KOPT-K1 (cell line): ENCODE measurements around the gene PSMA6.
"Not testable (repeated sequence)": the region's sequence is repeated elsewhere in the genome, so short reads cannot be mapped to it uniquely, and the experiment has no call there.

ENCODE experiments used
- H3K27ac ChIP-seq: fragments of 200-600 bp; sonication (generic); 2 replicates; pipeline ENCODE4 v1.5.1; 2016; ENCODE audit warnings: antibody characterized with exemption, mild to moderate bottlenecking, low read depth, low read length; ENCODE audit not compliant: poor library complexity, severe bottlenecking
- H3K36me3 ChIP-seq: fragments of 200-600 bp; sonication (generic); 2 replicates; pipeline ENCODE4 v1.5.1; 2017; ENCODE audit warnings: antibody characterized with exemption, mild to moderate bottlenecking, low read length, moderate library complexity; ENCODE audit not compliant: insufficient read depth
- H3K9me3 ChIP-seq: fragments of 200-600 bp; sonication (generic); 2 replicates; pipeline ENCODE4 v1.5.1; 2017; ENCODE audit warnings: antibody characterized with exemption, low read length, mild to moderate bottlenecking; ENCODE audit not compliant: insufficient read depth, poor library complexity, severe bottlenecking

PSMA6 gene

DNA sequence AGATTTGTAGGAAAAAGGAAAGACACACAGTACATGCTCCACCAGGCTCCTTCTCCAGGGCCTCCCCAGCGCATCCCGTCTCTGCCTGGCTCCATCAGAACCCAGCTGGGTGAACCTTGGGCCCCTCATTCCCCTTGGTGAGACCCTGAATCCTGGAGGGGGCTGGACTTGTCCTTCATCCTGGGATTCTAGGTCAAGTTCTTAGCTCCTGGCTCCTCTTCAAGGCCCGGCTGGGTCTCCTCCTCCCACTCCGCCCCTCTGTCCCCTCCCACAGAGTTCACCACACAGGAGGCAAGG, 49.2 kb downstream of the PSMA6 start:
- Histone ChIP-seq H3K27ac (peak overlapping the region; percentile 49), H3K36me3 (no peaks in the 10 kb centered on the region), H3K9me3 (no peaks in the 10 kb centered on the region)

DNA sequence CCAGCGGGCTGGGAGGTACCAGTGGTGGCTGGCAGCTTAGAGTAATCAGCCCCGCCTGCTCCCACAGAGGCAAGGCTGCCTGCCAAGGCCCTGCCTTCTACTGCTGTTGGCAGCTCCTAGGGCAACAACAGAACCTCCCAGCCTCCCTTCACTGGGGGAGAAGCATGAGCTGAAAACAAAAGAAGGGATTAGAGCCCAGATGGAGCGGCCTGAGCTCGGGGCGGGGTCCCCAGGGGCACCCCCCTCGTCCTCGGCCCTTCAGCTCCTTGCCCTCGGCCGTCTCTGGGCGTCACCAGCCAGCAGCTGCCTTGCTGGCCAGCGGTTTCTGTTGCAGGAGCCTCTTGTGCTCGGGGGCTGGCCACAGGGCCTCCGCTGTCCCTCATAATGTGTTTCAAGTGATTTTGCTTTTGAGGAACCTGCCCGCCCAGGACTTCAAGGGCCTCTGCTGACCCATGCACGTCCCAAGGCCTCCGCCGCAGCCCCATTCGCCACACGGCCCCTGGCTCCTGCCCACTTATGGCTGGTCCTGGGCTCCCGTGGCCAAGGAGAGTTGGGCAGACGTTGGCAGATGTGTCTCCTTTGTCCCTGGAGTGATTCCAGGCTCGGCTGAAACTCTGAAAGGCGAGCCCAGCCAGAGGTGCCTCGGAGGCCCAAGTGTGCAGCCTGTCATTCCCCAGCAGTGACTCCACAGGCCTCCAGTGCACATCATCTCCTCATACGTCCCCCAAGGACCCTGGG, 49.7 kb downstream of the PSMA6 start:
- Histone ChIP-seq H3K36me3 (no peaks in the 10 kb centered on the region), H3K27ac (peak overlapping the region; percentile 49), H3K9me3 (no peaks in the 10 kb centered on the region)

DNA sequence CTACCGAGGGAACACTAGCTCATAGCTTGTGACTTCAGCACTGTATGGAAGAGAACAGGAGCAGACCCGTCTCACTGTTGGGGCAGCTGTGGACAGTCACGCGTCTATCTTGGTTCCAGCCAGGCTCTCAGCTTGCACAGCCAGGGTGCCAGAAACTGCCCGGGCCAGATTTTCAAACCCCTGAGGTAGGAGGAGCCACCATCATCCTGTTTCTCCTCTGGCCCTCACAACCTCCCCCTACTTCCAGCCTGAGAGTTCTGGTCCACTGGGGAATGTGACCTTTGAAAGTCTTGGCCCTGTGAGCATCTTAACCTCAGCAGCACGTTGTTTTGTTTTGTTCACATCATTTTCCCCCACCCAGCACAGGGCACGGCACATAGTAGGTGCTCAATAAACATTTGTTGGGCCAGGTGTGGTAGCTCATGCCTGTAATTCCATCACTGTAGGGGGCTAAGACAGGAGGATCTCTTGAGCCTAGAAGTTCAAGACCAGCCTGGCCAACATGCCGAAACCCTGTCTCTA, 50.4 kb downstream of the PSMA6 start:
- H3K9me3 ChIP-seq, result no peaks in the 10 kb centered on the region
- peak overlapping the region; percentile 49 for H3K27ac ChIP-seq
- H3K36me3 ChIP-seq, result no peaks in the 10 kb centered on the region

DNA sequence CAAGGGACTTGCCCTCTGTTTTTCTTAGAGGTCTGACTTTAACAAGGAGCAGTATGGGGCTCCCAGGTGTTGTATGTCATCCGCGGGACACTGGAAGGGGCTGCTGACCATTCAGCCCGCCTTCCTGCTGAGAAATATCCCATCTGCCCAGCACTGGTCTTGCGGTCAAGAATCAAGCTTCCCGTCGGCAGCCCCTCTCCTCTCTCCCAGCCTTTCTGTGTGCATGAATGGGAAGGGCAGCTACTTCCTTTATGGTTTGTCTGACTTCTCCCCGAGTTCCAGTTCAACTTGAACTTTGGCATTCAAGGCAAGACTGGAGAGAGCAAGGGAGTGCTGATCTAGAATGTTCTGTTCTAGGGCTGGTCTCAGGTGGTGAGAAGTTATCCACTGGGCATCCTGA, 51.5 kb downstream of the PSMA6 start:
- no peak overlapping the region for H3K27ac ChIP-seq
- H3K9me3 ChIP-seq, result no peaks in the 10 kb centered on the region
- H3K36me3 ChIP-seq, result no peaks in the 10 kb centered on the region

DNA sequence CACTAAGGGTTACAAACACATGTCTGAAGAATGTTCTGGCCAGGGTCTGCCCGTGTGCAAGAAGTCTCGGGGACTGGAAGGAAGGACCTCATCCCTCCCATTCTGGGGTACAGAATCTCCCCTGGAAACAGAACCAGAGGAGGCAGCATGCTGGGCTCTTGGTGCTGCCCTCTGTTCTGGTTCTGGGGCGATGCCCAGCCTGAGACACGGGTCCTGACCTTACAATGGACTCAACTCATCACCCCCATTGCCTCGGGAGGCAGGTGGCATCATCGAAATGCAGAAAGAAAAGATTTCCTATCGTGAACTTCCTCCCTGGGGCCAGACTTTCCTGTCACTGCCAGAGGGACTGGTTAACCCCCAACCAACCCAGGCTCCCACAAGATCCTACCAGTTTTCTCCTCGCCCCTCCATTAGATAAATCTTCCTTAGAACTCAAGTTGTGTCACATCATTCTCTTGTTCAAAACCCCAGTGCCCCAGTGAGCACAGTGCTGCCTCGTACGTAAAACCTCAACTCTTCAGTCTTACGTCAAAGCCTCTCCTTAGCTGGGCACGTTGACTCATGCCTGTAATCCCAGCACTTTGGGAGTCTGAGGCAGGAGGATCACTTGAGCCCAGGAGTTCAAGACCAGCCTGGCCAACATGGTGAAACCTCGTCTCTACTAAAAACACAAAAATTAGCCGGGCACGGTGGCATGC, 52.1 kb downstream of the PSMA6 start:
- H3K27ac ChIP-seq, result peak overlapping the region; percentile 16
- H3K36me3 ChIP-seq, result no peaks in the 10 kb centered on the region
- H3K9me3 ChIP-seq, result no peaks in the 10 kb centered on the region

DNA sequence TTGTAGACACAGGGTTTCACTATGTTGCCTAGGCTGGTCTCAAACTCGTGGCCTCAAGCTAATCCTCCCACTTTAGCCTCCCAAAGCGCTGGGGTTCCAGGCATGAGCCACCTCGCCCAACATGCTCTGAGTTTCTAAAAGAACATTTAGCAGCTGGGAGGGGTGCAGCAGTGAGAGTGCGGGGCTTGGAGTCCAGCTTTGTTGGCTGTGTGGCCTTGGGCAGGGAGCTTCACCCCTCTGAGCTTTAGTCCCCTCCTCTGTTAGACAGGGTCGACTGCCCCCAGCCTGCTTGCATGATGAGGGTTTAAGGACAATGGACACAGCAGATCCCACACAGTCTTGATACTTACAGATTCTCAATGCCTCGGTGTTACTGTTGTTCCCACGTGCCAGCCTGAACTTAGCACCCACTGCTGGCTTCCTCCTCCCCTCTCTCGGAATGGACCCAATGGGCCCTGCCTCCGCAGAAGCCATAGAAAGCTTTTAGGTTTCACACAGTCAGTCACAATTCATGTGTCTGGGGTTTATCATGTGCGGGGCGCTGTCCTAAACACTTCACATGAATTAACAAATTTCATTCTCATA, 54.6 kb downstream of the PSMA6 start:
- H3K9me3 ChIP-seq, result no peaks in the 10 kb centered on the region
- H3K36me3 ChIP-seq, result no peaks in the 10 kb centered on the region
- H3K27ac ChIP-seq, result no peak overlapping the region

DNA sequence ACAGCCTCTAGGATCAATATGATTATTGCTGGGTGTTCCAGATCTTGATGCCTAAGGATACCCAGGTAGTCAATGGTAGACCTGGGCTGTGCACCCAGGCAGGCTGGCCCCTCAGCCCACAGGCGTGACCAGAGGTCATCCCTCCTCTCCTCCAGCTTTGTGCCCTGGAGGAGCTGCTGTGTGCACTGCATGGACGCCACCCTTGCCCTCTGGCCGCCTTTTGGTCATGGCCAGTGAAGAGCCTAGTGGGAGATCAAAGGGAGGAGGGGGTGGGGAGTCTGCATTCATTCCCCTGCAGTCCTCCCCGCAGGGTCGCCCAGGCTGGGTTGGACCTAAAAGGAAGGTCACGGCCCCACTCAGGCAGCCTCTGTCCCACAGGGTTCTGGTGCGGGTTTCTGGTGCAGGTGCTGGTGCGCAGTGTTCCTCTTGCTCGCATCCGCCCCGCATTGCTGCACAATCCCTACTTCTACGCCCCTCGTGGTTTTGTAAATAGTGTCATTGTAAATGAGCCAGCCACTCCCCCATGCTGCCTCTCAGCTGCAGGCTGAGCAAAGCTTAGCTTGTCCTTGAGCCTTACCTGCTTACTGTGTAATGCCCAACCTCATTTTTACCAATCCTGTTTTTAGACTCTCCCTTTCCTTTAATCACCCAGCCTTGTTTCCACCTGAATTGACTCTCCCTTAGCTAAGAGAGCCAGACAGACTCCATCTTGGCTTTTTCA, 55.3 kb downstream of the PSMA6 start:
- H3K9me3 ChIP-seq, result no peaks in the 10 kb centered on the region
- no peak overlapping the region for H3K27ac ChIP-seq

DNA sequence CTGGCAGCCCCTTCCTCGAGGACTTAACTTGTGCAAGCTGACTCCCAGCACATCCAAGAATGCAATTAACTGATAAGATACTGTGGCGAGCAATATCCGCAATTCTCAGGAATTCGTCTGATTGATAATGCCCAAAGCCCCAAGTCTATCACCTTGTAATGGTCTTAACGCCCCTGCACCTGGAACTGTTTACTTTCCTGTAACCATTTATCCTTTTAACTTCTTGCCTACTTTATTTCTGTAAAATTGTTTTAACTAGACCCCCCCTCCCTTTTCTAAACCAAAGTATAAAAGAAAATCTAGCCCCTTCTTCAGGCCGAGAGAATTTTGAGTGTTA, 55.8 kb downstream of the PSMA6 start:
- H3K9me3 ChIP-seq, H3K27ac ChIP-seq: not testable (repeated sequence)

More for the DNA sequence above, 55.3 kb downstream of the PSMA6 start:
- H3K36me3 ChIP-seq, result no peaks in the 10 kb centered on the region

DNA sequence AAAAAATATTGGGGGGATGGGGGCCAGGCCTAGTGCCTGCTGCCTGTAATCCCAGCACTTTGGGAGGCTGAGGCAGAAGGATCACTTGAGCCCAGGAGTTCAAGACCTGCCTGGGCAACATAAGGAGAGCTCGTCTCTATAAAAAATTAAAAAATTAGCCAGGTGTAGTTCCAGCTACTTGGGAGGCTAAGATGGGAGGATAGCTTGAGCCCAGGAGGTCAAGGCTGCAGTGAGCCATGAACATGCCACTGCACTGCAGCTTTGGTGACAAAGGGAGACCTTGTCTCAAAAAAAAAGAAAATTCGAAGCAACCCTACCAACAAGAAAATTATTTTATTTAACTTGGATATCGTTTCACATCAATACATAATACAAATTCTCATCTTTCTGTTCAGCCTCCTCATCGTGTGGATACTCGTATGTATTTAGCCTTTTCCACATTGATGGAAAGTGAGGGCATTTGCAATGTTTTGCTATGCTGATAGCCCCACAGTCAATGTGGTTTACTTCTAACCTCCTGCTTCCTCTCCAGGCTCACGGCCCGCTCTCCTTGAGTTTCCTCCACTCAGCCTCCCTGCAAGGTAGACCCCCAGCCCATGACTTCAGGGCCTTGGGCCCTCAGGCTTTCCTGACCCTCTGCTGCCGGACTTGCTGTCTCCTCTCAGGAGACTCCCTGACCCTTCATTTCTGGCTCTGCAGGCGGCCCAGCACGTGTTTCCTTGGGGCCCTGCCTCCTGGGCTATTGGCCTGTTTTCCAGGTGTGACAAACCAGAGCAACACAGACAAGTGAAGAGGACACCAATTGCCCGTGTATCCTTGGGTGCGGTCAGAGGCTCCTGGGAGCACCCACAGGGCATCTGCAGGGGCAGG, 57.5 kb downstream of the PSMA6 start:
- no peaks in the 10 kb centered on the region for H3K9me3 ChIP-seq
- peak overlapping the region; percentile 57 for H3K27ac ChIP-seq
- no peaks in the 10 kb centered on the region for H3K36me3 ChIP-seq

More for the DNA sequence above, 55.8 kb downstream of the PSMA6 start:
- H3K36me3 ChIP-seq, result not testable (repeated sequence)

DNA sequence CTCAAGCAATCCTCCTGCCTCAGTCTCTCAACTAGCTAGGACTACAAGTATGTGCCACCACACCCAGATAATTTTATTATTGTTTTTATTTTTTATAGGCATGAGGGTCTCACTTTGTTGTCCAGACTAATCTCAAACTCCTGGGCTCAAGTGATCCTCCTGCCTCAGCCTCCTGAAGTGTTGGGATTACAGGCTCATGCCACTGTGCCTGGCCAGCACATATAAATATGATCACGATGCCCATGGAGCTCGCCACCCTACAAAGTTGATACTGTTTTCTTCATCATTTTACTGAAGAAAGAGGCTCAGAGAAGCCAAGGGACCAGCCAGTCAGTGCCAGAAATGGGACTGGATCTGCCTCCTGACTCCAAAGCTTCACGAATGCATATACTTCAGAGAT, 59.3 kb downstream of the PSMA6 start:
- Histone ChIP-seq H3K9me3 (no peaks in the 10 kb centered on the region), H3K36me3 (no peaks in the 10 kb centered on the region), H3K27ac (peak overlapping the region; percentile 59)

DNA sequence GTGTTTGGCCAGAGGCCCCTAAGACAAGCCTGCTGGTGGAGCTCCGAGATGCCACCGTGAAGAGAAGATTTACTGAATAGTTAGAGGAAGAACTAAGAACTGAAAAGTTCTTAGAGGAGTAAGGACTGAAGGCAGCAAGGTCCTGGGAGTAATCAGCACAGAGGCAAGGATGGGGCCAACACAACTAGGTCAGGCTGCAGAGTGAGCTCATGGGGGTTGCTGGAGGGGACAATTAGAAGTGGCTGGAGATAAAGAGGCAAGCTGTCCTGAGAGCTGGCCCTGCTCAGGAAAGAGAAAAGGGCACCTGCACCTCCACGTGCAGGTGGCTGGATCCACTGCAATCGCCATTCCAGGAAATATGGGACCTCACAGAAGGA, 59.7 kb downstream of the PSMA6 start:
- no peaks in the 10 kb centered on the region for H3K9me3 ChIP-seq
- no peaks in the 10 kb centered on the region for H3K36me3 ChIP-seq
- peak overlapping the region; percentile 59 for H3K27ac ChIP-seq

DNA sequence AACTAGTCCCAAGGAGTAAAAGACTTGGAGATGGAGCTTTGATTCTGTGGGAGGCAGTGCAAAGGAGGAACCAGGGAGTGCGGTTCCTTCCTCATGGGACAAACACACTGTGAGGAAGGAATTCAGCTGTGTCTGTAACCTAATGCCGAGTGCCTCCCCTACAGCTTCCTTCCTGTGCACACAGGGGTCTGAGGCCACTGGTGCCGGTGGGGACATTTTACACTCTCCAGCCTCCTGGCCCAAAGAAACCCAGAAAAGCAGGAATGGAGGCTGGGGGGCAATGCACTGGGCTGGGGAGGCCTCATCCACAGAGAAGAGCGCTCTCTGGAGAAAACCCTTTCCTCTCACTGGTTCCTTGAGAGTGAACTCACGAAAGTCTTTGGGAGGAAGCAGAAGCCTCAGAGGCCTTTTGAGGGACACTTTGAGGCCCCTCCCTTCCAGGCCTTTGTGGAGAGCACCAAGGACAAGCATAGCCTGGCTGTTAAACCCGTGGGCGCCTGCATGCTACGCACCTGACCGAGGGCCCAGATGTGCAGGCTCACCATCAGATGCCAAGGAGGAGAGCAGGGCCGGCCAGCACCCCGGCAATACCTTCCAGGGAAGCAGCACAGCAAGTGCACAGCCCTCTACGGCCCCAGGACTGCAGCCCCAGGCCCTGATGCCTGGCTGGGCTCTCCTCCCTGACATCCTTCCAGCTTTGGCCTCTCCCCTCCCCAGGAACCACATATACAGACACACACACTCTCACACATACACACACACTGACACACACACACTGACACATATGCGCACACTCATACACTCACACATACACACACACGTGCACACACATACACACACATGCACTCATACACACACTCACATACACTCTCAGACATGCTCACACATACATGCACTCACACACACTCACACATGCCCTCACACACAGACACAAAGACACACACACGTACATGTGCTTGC, 60.4 kb downstream of the PSMA6 start:
- H3K27ac ChIP-seq, result peak overlapping the region; percentile 59
- no peaks in the 10 kb centered on the region for H3K9me3 ChIP-seq
- H3K36me3 ChIP-seq, result no peaks in the 10 kb centered on the region

DNA sequence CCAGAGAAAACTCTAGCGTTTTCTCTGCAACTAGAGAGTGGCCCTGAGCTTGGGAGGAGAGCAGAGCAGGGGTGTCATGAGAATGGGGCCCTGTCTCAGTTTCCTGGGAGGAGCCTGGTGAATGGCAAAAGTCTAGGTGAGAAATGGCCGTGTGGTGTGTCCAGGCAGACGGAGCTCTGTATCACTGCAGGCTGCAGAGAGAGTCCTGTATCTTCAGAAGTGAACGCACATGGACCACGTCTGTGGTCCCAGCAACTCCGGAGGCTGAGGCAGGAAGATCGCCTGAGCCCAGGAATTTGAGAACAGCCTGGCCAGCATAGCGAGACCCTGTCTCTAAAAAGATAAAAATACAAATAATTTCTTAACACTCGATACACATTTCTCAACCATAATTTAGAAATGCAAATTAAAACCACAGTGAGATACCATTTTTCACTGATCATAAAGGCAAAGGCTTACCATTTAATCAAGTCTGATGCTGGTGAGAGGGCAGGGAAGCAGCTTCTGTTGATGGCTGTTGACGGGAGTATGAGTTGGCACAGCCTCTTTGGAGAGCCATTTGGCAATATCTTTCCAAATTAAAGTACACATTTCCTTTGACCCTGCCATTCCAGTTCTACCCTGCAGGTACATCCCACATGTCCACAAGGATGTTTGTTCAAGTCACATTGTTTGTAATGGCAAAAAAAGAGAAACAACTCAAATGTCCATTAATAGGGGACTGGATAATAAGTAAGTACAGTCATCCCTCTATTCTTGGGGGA, 61.4 kb downstream of the PSMA6 start:
- Histone ChIP-seq H3K36me3 (no peaks in the 10 kb centered on the region), H3K27ac (peak overlapping the region; percentile 59), H3K9me3 (no peaks in the 10 kb centered on the region)
